H1 (cell line): Measurements from ENCODE around the gene RPL36AL.

Experiments
- CHD1 ChIP-seq: IDR thresholded peaks from 2 replicates; pipeline ENCODE4 v1.6.1; 2012; ENCODE audit warnings: low read depth, low read length, improper control_type of control experiment
- EZH2 ChIP-seq: fragments of 200-600 bp; sonication (generic); IDR thresholded peaks from 2 replicates; pipeline ENCODE4 v1.7.1; 2012; ENCODE audit warnings: low read depth, mild to moderate bottlenecking, moderate library complexity, low read length, inconsistent platforms; ENCODE audit not compliant: severe bottlenecking
- JUN ChIP-seq: IDR thresholded peaks from 2 replicates; pipeline ENCODE4 v1.6.1; 2011; ENCODE audit warnings: low read depth, mild to moderate bottlenecking, improper control_type of control experiment, low read length
- JUND ChIP-seq: IDR thresholded peaks from 2 replicates; pipeline ENCODE4 v1.6.1; 2011; ENCODE audit warnings: mild to moderate bottlenecking, improper control_type of control experiment, low read length
- POLR2A ChIP-seq, 2 experiments: IDR thresholded peaks; 1 replicate in 1 of 2; 2 replicates in 1 of 2; pipeline ENCODE4 v1.6.1; 2011; ENCODE audit warnings: low read depth in 2 of 2, low read length in 2 of 2, mild to moderate bottlenecking in 2 of 2; ENCODE audit errors: control extremely low read depth in 1 of 2
- RAD21 ChIP-seq, 2 experiments: IDR thresholded peaks in 1 of 2; conservative IDR thresholded peaks in 1 of 2; 2 replicates each; pipeline ENCODE4 v1.6.1; 2011; ENCODE audit warnings: low read depth in 2 of 2, low read length in 2 of 2, improper control_type of control experiment in 1 of 2, inconsistent platforms in 1 of 2, mild to moderate bottlenecking in 1 of 2, moderate library complexity in 1 of 2
- TF ChIP-seq, protein P1 (sequence below), 3 experiments: IDR thresholded peaks; 1 replicate in 2 of 3; 2 replicates in 1 of 3; pipeline versions ENCODE4 v1.5.1 to v1.6.1; 2011; ENCODE audit warnings: low read length in 3 of 3, mild to moderate bottlenecking in 3 of 3, inconsistent platforms in 2 of 3, low read depth in 1 of 3, moderate library complexity in 1 of 3; ENCODE audit not compliant: insufficient read depth in 1 of 3; ENCODE audit errors: control extremely low read depth in 1 of 3

DNA sequence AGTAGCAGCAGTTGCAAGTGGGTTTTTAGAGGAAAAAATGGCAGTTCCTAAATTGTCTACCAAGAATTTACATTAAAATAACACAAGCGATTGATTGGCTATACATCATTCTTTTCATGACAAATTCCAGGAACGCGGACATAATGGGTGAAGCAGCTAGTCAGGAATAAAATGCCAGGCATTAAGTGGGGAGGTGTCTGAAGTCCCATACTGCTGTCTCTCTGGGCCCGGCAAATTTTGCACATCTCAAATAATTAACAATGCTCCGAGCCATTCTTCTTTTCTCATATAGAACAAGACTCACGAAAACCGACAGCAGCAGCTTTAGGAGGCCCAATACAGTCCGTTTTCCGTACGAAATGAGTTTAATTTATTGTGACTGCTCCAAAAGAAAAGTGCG is 696 bp downstream of the RPL36AL start:
- TF ChIP-seq, protein P1, sequence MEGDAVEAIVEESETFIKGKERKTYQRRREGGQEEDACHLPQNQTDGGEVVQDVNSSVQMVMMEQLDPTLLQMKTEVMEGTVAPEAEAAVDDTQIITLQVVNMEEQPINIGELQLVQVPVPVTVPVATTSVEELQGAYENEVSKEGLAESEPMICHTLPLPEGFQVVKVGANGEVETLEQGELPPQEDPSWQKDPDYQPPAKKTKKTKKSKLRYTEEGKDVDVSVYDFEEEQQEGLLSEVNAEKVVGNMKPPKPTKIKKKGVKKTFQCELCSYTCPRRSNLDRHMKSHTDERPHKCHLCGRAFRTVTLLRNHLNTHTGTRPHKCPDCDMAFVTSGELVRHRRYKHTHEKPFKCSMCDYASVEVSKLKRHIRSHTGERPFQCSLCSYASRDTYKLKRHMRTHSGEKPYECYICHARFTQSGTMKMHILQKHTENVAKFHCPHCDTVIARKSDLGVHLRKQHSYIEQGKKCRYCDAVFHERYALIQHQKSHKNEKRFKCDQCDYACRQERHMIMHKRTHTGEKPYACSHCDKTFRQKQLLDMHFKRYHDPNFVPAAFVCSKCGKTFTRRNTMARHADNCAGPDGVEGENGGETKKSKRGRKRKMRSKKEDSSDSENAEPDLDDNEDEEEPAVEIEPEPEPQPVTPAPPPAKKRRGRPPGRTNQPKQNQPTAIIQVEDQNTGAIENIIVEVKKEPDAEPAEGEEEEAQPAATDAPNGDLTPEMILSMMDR (IDR thresholded peaks at IDR 0.05; ENCODE audit: control extremely low read depth in 1 of 3, insufficient read depth in 1 of 3, low read depth in 1 of 3, low read length in 3 of 3), result no peak
- TF ChIP-seq POLR2A (IDR thresholded peaks at IDR 0.05; ENCODE audit: control extremely low read depth in 1 of 2, low read depth in 2 of 2, low read length in 2 of 2) (no peak), CHD1 (no peak), JUN (no peak), EZH2 (no peak), RAD21 (IDR thresholded peaks at IDR 0.05 in 1 of 2, conservative IDR thresholded peaks at IDR 0.05 in 1 of 2; ENCODE audit: low read depth in 2 of 2, low read length in 2 of 2) (no peak), JUND (no peak)
